A673 (cell line): ENCODE data around the gene TMEFF2. TPM values are rescaled to one million over a fixed set of nuclear protein-coding genes. Genes with fewer than 3 reads are reported as not detected.

ENCODE experiments used
- BruUV-seq: library from RNA; stranded (reverse); fragments of 400-500 nt; replicated peaks from 2 replicates; lab custom pipeline; 2021; lab: Mats Ljungman, UMichigan
- CTCF ChIA-PET: fragments of 300-600 bp; sonication (Branson Sonifier 250); formaldehyde crosslinking; loops from one replicate; lab custom pipeline; 2022; ENCODE audit warnings: antibody characterized with exemption; lab: Charles Lee
- POLR2A ChIA-PET: fragments of 300-600 bp; sonication (Branson Sonifier 250); formaldehyde crosslinking; loops from one replicate; lab custom pipeline; 2022; ENCODE audit warnings: antibody characterized with exemption; ENCODE audit not compliant: low non-redundant PET; lab: Charles Lee
- DNase-seq: peaks from one replicate; pipeline ENCODE4 v3.0.0-alpha.2; 2015; ENCODE audit warnings: low spot score
- H3K27ac ChIP-seq: fragments of 200-600 bp; sonication (generic); 2 replicates; pipeline ENCODE4 v1.5.1; 2016; ENCODE audit warnings: mixed run types, low read depth, mild to moderate bottlenecking, mixed read lengths, antibody characterized with exemption, low read length; ENCODE audit not compliant: poor library complexity, severe bottlenecking
- H3K27me3 ChIP-seq: fragments of 200-600 bp; sonication (generic); replicated peaks from 2 replicates; pipeline ENCODE4 v1.6.1; 2017; ENCODE audit warnings: mixed run types, low read depth, mild to moderate bottlenecking, mixed read lengths, antibody characterized with exemption, low read length; ENCODE audit not compliant: insufficient read depth, poor library complexity
- H3K36me3 ChIP-seq: fragments of 200-600 bp; sonication (generic); 2 replicates; pipeline ENCODE4 v1.6.1; 2016; ENCODE audit warnings: mixed run types, mild to moderate bottlenecking, mixed read lengths, antibody characterized with exemption, low read length; ENCODE audit not compliant: insufficient read depth, poor library complexity, severe bottlenecking
- H3K4me1 ChIP-seq: fragments of 200-600 bp; sonication (generic); 2 replicates; pipeline ENCODE4 v1.6.1; 2017; ENCODE audit warnings: mixed run types, mild to moderate bottlenecking, mixed read lengths, antibody characterized with exemption, low read length; ENCODE audit not compliant: insufficient read depth, poor library complexity, severe bottlenecking
- H3K4me3 ChIP-seq: fragments of 200-600 bp; sonication (generic); 2 replicates; pipeline ENCODE4 v1.5.1; 2016; ENCODE audit warnings: low read depth, mixed run types, mild to moderate bottlenecking, mixed read lengths, low read length; ENCODE audit not compliant: poor library complexity, severe bottlenecking
- H3K9me3 ChIP-seq: fragments of 200-600 bp; sonication (generic); 2 replicates; pipeline ENCODE4 v1.6.1; 2016; ENCODE audit warnings: mixed run types, low read depth, mild to moderate bottlenecking, mixed read lengths, antibody characterized with exemption, low read length; ENCODE audit not compliant: poor library complexity, severe bottlenecking
- EZH2 ChIP-seq: fragments of 200-600 bp; sonication (generic); IDR thresholded peaks from 2 replicates; pipeline ENCODE4 v1.6.1; 2017; ENCODE audit warnings: borderline replicate concordance, low read depth, mild to moderate bottlenecking, mixed read lengths, antibody characterized with exemption, low read length; ENCODE audit not compliant: poor library complexity, severe bottlenecking
- intact Hi-C: fragments of 100-400 bp; cut with micrococcal nuclease; formaldehyde crosslinking; loops from one replicate; pipeline ENCODE4 v1.10.0; 2022; ENCODE audit not compliant: unreplicated experiment
- total RNA-seq: library from RNA; stranded (reverse); gene quantifications from 2 replicates; pipeline ENCODE4 v1.2.3, GENCODE V29; 2021
- TF ChIP-seq, protein P1 (sequence below): fragments of 300-800, 200-600 bp; sonication (generic); conservative IDR thresholded peaks from 2 replicates; pipeline ENCODE4 v1.5.1; 2017; ENCODE audit warnings: low read depth, mild to moderate bottlenecking, antibody characterized with exemption, low read length, moderate library complexity, mixed read lengths

TMEFF2 gene
- total RNA-seq, 1 experiment from 2014 or later: 7.0 TPM

DNA sequence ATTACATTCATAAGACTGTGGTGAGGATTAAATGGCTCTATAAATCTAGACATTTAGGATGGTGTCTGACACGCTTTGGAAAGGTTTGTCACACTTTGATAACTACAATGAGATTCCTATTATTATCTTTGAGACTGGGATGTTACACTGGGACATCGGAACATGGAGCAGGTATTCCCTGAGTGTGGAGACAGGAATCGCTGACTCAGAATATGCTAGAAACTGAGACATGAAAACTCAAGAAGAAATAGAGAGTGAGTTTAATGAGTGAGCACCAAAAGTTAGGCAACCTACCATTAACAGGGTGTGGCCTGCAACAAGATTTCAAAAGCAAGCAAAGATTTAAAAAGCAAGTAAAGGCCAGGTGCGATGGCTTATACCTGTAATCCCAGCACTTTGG lies 145.4 kb downstream of the TMEFF2 start:
- BruUV-seq: no TSS peak
- intact Hi-C loops: no loop called here
- Histone ChIP-seq H3K27ac (no peak overlapping the region), H3K4me3 (no peak overlapping the region), H3K27me3 (no peaks in the 10 kb centered on the region), H3K9me3 (no peaks in the 10 kb centered on the region), H3K36me3 (no peaks in the 10 kb centered on the region), H3K4me1 (peaks cover 8% of the 10 kb centered on the region)
- CTCF ChIA-PET: no interaction called here
- POLR2A ChIA-PET: no interaction called here
- no peak for DNase-seq
- TF ChIP-seq, protein P1, sequence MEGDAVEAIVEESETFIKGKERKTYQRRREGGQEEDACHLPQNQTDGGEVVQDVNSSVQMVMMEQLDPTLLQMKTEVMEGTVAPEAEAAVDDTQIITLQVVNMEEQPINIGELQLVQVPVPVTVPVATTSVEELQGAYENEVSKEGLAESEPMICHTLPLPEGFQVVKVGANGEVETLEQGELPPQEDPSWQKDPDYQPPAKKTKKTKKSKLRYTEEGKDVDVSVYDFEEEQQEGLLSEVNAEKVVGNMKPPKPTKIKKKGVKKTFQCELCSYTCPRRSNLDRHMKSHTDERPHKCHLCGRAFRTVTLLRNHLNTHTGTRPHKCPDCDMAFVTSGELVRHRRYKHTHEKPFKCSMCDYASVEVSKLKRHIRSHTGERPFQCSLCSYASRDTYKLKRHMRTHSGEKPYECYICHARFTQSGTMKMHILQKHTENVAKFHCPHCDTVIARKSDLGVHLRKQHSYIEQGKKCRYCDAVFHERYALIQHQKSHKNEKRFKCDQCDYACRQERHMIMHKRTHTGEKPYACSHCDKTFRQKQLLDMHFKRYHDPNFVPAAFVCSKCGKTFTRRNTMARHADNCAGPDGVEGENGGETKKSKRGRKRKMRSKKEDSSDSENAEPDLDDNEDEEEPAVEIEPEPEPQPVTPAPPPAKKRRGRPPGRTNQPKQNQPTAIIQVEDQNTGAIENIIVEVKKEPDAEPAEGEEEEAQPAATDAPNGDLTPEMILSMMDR: no peak
- no peak for TF ChIP-seq EZH2

DNA sequence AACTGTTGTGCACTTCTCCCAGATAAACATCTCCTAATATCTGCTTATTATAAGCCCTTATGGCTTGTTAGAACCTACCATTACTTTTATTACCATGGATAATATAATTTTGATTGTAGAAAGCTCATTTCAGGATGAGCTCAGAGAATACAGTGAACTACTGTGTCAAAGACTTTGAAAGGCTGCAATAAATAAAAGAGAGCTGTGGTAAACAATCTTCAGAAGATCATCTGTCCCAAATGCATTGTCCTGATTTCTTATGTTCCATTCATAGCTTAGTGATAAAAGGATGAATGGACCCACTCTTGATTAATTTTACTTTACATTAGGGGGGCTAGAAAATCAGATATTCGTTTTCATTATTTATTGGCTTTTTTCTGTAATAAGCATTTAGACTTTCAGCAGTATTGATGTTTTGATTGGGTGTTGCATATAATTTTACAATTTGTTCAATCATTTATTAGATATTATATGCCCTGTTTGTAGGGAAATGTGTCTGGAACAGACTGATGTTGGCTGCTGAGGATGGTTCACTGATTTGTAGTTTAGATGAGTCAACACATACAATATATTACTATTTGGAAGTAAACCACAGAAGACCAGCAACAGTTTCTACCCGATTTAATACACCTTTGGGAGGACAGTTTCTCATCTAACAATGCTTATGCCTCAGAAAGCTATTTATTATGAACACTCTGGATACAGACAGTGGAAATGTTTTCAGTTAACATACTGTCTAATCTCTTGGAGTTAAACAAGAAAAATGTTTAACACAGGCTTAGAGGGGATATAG lies 147.2 kb downstream of the TMEFF2 start:
- no peaks in the 10 kb centered on the region for H3K27me3 ChIP-seq
- BruUV-seq: no TSS peak
- TF ChIP-seq, protein P1: no peak
- no peak for TF ChIP-seq EZH2
- DNase-seq: no peak
- ChIA-PET POLR2A (no interaction called here), CTCF (no interaction called here)
- H3K36me3 ChIP-seq: no peaks in the 10 kb centered on the region
- H3K4me1 ChIP-seq: peaks cover 8% of the 10 kb centered on the region
- H3K9me3 ChIP-seq: no peaks in the 10 kb centered on the region
- intact Hi-C loops: no loop called here
- H3K27ac ChIP-seq: no peak overlapping the region
- H3K4me3 ChIP-seq: no peak overlapping the region

DNA sequence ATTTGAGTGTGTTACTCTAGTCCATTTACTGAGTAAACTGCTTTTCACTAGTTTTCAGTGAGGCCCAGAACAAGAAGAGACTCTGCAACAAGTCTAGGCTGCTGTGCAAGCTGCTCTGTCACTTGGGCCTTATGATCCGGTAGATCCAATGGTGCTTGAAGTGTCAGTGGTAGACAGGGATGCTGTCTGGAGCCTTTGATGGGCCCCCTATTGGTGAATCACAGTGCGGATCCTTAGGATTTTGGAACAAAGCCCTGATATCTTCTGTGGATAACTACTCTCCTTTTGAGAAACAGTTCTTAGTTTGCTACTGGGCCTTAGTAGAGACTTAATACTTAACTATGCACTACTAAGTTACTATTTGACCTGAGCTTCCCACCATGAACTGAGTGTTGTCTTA lies 150.2 kb downstream of the TMEFF2 start:
- TF ChIP-seq EZH2: no peak
- TF ChIP-seq, protein P1: 0 out of 2 replicates have a peak, but pooled peaks have one; percentile 21
- CTCF ChIA-PET: no interaction called here
- no TSS peak for BruUV-seq
- DNase-seq: no peak
- Histone ChIP-seq H3K4me3 (no peak overlapping the region), H3K9me3 (no peaks in the 10 kb centered on the region), H3K36me3 (no peaks in the 10 kb centered on the region), H3K27ac (no peak overlapping the region), H3K4me1 (no peaks in the 10 kb centered on the region), H3K27me3 (no peaks in the 10 kb centered on the region)
- POLR2A ChIA-PET: no interaction called here
- intact Hi-C loops: no loop called here
